GM18508 (cell line): ENCODE measurements around the gene GOLGA8B.
"Not testable (repeated sequence)": the region's sequence is repeated elsewhere in the genome, so short reads cannot be mapped to it uniquely, and the experiment has no call there.

ENCODE experiments used
- ATAC-seq: cut with Tn5 transposase; IDR thresholded peaks from one replicate; pipeline ENCODE4 v1.9.1; 2021; ENCODE audit warnings: moderate number of reproducible peaks; ENCODE audit not compliant: insufficient read depth, unreplicated experiment

Gene GOLGA8B, protein sequence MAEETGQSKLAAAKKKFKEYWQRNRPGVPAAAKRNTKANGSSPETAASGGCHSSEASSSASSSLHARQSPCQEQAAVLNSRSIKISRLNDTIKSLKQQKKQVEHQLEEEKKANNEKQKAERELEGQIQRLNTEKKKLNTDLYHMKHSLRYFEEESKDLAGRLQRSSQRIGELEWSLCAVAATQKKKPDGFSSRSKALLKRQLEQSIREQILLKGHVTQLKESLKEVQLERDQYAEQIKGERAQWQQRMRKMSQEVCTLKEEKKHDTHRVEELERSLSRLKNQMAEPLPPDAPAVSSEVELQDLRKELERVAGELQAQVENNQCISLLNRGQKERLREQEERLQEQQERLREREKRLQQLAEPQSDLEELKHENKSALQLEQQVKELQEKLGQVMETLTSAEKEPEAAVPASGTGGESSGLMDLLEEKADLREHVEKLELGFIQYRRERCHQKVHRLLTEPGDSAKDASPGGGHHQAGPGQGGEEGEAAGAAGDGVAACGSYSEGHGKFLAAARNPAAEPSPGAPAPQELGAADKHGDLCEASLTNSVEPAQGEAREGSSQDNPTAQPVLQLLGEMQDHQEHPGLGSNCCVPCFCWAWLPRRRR

GRCh38 chr15:34583399-34584329, at the start of gene GOLGA8B:
Gene GOLGA8B, minus strand, starts transcription at chr15:34583651. Its CDS starts 47,739 bp downstream, at chr15:34535912.
- no peak for ATAC-seq

DNA sequence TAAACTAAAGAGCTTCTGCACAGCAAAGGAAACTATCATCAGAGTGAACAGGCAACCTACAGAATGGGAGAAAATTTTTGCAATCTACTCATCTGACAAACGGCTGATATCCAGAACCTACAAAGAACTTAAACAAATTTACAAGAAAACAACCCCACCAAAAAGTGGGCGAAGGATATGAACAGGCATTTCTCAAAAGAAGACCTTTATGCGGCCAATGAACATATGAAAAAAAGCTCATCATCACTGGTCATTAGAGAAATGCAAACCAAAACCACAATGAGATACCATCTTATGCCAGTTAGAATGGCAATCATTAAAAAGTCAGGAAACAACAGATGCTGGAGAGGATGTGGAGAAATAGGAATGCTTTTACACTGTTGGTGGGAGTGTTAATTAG, 49.7 kb upstream of the GOLGA8B start:
- not testable (repeated sequence) for ATAC-seq

- no peak for ATAC-seq
Measured at GRCh38 chr15:34628577-34629152, 45.2 kb upstream of the GOLGA8B start.

DNA sequence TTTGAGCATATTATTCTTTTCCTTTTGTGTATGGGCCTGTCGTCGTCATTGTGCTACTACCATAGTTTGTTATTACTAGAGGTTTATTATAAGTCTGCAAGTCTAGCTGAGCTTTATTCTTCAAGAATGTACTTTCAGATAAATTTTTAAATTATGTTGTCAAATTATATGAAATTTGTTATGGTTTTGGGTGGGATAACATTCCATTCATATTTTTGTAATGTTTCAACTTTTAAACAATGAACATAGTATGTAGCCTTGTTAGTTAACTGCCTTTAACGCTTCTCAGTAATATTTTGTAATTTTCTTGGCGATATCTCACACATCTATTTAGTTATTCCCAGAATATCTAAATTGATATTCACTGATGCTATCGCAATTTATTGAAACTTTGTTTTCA, 41.6 kb upstream of the GOLGA8B start:
- no peak for ATAC-seq

GRCh38 chr15:34621675-34622074, 38.2 kb upstream of the GOLGA8B start:
- ATAC-seq, result no peak

GRCh38 chr15:34620814-34621213, 37.4 kb upstream of the GOLGA8B start:
- ATAC-seq, result no peak

DNA sequence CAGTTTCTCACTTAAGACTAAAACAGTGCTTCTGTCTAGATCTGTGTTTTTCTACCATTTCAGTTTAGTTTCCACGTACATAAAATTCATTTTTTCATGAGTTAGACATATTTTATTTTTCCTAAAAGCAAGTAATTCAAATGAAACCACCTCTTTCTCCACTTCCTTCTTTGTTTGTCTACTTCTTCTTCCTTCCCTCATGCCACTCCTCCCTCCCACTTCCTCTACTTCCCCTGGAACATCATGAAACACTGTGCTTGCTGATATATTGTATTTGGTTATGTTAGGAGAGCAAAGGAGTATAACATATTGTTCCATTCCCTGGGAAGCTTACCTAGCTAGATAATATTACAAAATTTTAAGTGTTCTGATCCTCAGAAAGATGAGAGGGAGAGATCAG, 36.7 kb upstream of the GOLGA8B start:
- no peak for ATAC-seq

DNA sequence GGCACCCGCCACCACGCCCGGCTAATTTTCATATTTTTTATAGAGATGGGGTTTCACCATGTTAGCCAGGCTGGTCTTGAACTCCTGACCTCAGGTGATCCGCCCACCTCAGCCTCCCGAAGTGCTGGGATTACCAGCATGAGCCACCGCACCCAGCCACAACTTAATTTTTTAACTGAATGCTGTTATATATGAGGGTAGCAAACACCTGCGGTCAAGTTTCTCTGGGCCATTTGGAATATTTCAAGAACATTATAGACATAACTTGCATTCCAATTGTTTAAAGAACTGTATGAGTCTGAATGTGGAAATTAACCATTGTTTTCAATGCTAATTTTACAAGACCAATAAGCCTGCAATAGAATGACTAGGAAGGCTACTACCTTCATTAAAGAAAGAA, 35.7 kb upstream of the GOLGA8B start:
- no peak for ATAC-seq

DNA sequence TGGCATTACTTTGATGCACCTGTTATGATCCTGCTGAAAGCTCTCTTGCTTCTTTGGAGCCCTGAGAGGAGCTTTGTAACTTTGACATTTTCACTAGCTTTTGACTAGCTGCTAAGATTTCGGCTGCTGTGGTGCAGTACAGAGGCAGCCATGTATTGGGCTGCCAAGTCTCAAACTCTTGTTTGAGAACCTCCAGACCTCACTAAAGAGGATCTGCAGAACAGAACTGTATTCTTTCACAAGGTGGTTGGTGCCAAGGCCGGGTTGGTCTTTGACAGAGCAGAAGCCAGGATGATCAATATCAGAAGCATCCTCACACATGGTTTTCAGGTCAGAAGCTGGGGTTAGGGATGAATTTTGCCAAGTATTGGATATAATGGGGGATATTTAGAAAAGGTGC, 34.6 kb upstream of the GOLGA8B start:
- ATAC-seq, result no peak

DNA sequence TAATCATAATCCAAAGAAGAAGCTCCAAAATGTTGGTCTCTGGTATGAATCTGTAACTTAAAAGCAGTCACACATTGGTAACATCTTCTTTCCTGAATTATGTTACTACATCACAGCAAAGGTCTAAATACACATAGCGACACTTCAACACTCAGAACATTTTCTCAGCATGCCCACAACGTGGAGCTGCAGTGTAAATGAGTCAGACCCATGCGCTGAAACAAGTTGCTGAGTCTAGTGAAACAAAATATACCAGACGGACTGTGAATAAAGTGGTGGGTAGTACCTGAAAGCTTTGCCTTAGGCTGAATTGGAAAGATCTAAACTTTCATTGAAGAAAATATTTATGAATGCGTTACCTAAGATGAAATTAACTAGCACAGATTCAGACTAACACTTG, 33.2 kb upstream of the GOLGA8B start:
- no peak for ATAC-seq

DNA sequence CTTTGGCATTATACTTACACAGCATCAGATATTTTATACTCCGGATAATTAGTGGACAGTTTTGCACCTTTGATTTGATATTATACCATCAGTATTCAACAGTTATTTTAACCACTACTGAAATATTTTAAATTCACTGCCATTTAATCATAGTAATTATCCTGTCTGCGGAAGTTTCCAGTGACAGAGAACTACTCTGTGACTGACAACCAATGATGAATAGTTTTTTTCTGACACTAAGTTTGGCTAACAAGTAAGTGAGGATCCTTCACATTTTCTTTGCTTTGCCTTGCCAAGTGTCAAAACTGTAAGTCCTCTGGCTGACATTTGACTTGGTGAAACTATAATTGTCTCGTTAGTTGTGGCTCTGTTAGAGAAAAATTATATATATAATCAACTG, 30.5 kb upstream of the GOLGA8B start:
- ATAC-seq, result no peak

DNA sequence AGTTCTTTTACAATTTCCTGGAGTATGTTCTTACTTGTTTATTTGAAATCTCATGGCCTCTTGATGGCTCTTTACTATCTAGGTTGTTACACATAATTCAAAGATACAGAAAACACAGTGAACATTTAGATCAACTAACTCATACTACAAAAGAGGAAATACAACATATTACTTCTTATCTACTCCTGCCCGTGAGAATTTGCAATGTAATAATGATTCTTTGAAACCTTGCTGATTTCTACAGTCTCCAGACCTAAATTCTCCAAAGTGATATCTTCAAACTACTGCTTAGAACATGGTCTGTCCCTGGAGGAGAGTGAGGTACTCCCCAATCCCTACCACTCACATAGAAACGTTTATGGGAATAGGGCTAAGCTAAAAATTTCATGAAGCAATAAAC, 29.9 kb upstream of the GOLGA8B start:
- no peak for ATAC-seq

GRCh38 chr15:34610354-34610753, 26.9 kb upstream of the GOLGA8B start:
- ATAC-seq, result no peak

- no peak for ATAC-seq
Measured at GRCh38 chr15:34609102-34610057, 25.9 kb upstream of the GOLGA8B start.

- no peak for ATAC-seq
Measured at GRCh38 chr15:34608517-34608916, 25.1 kb upstream of the GOLGA8B start.

DNA sequence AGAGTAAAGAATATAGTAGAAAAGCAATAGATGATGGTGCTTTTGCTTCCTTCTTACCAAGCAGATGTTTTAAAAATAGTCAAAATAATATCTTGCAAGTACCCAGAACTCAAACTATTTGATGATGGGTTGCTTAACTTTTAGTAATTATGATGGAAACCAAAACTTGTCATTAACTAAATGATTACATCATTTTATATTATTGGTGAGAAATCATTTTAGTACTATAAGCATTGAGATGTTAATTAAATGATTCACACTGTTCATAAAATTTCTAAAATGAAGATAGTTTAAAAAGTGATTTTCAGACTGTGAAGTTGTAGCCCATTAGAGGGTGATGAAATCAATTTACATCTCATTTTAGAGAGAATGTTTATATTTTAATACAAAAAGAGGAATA, 24.4 kb upstream of the GOLGA8B start:
- ATAC-seq, result no peak

DNA sequence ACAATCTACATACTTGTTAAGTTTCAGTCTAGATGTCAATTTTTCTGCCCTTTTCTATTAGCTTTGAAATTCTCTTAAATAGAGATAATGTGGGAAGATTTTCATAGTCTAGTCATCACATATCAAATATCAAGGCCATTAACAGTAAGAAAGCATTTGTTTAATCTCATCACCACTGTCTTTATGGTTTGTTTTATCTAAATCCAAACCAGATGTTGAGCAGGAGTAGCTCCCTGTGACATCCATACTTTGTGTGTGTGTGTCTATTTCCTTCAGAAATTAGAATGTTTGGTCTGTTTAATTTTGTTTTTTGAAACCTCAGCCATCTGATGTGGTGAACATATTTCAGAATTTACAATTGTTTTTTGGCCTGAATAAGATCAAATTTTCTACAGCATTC, 23.1 kb upstream of the GOLGA8B start:
- no peak for ATAC-seq

GRCh38 chr15:34606131-34606530, 22.7 kb upstream of the GOLGA8B start:
- no peak for ATAC-seq

GRCh38 chr15:34603095-34603494, 19.6 kb upstream of the GOLGA8B start:
- no peak for ATAC-seq
